ENCODE results near the gene LIG3.
"Not testable (repeated sequence)": the region's sequence is repeated elsewhere in the genome, so short reads cannot be mapped to it uniquely, and the experiment has no call there.

The LIG3 gene

GRCh38 chr17:34980353-34980680 lies at the start of gene LIG3:
Gene LIG3 (plus strand): TSS chr17:34980512. CDS start chr17:34983006, 2,494 bp downstream.
- peak; percentile 94 to 98 (median 98) for DNase-seq

GRCh38 chr17:34950780-34951179 lies 29.5 kb upstream of the LIG3 start:
- DNase-seq, result not testable (repeated sequence)

GRCh38 chr17:34958438-34958837 lies 21.9 kb upstream of the LIG3 start:
- no peak for DNase-seq

- peak; percentile 95 to 97 (median 96) for DNase-seq
Measured at GRCh38 chr17:34961093-34961911, 19.0 kb upstream of the LIG3 start, which contains the start of the genes CCT6B and ZNF830. Gene CCT6B (minus strand): TSS chr17:34961460. CDS start chr17:34961393, 67 bp downstream. Gene ZNF830 (plus strand): TSS chr17:34961540. CDS start chr17:34961567, 27 bp downstream.

GRCh38 chr17:34974179-34974578 lies 6.1 kb upstream of the LIG3 start:
- DNase-seq, result no peak

GRCh38 chr17:34974794-34975785 lies 5.2 kb upstream of the LIG3 start:
- no peak for DNase-seq

- no peak for DNase-seq
Measured at GRCh38 chr17:34979153-34979552, 1.2 kb upstream of the LIG3 start.

GRCh38 chr17:34979650-34980352 lies 511 bp upstream of the LIG3 start:
- DNase-seq, result no peak

GRCh38 chr17:34980681-34981537 lies 597 bp downstream of the LIG3 start:
- DNase-seq, result peak; percentile 88 to 93 (median 89)

GRCh38 chr17:34981538-34982241 lies 1.4 kb downstream of the LIG3 start:
- peak in 2 of 3 donors; percentile 26 to 42 for DNase-seq

- no peak for DNase-seq
Measured at GRCh38 chr17:34987232-34987631, 6.9 kb downstream of the LIG3 start.

GRCh38 chr17:34988644-34989043 lies 8.3 kb downstream of the LIG3 start:
- no peak for DNase-seq

GRCh38 chr17:34989473-34989872 lies 9.2 kb downstream of the LIG3 start:
- no peak for DNase-seq

GRCh38 chr17:34990921-34991365 lies 10.6 kb downstream of the LIG3 start:
- DNase-seq, result peak; percentile 34 to 48 (median 43)

GRCh38 chr17:34991606-34992005 lies 11.3 kb downstream of the LIG3 start:
- DNase-seq, result no peak

GRCh38 chr17:34993031-34993430 lies 12.7 kb downstream of the LIG3 start:
- peak in 1 of 3 donors; percentile 25 for DNase-seq

- peak in 1 of 3 donors; percentile 22 for DNase-seq
Measured at GRCh38 chr17:34996422-34997285, 16.3 kb downstream of the LIG3 start.

- no peak for DNase-seq
Measured at GRCh38 chr17:34997355-34997862, 17.1 kb downstream of the LIG3 start.

- peak; percentile 76 to 89 (median 86) for DNase-seq
Measured at GRCh38 chr17:34998205-34998604, 17.9 kb downstream of the LIG3 start.

GRCh38 chr17:34999456-34999855 lies 19.1 kb downstream of the LIG3 start:
- no peak for DNase-seq
